ENCODE measurements around the gene ZNF224. TPM values are rescaled to one million over a fixed set of nuclear protein-coding genes. Genes with fewer than 3 reads are reported as not detected.
A peak's percentile ranks its signal among the peaks of the same experiment; 100 is the strongest.

Gene ZNF224
- total RNA-seq = 10 to 100 TPM; 82.4 to 86.3 TPM
- 1 to 10 TPM; 6.9 to 9.0 (median 8.2) TPM for polyA plus RNA-seq
- 28.2 to 110 (median 60.5) reads per million in 6 experiments for total RNA-seq

DNA sequence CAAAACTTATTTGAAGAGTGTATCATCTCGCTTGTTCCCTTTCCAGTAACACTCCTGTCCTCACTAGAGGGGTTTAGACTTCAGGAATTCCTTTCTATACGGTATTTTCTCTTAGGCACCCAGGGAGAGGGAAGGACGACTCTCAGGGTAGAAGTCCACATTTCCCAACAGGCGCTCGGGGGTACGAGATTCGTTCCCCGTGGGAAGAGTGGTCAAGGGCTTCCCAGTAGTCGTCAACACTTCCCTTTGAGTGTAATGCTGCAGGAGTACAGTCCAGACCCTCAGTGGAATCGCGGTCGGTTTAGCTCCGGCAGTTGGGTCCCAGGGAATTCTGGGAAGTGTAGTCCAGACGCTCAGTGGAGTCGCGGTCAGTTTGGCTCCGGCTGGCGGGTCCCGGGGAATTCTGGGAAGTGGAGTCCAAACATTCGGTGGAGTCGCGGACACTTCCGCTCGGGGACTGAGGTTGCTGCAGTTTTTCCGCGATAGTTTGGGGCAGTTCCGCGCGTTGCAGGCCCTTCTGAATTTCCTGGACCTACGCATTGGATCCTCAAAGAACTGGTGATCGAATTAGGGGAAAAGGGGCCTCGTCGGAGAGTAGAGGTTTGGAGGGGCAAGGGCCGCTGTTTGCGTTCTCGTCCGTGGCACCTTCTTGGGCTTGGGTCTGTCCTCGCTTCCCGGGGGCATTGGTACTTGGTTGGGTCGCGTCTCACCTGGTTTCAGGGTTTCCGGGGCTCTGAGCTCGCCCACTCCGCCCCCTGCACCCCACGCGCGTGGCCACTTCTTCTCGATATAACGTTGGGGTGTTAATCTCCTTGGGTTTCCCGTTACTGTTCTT is at the start of gene ZNF224:
ZNF224 (plus strand) TSS at position 431 of the 835 bp plus-strand sequence. CDS start 3,513 bp downstream, outside the sequence.
- H3K9me3 Mint-ChIP-seq = peaks cover 0 to 7% (median 0%) of the 10 kb centered on the region in 9 donors
- H3K36me3 Mint-ChIP-seq = peaks cover 14 to 29% (median 22%) of the 10 kb centered on the region in 3 donors
- no peaks in the 10 kb centered on the region for H3K27me3 Mint-ChIP-seq
- H3K27ac Mint-ChIP-seq = peak within 1 kb of the TSS; percentile 81 to 97 (median 90)
- ATAC-seq (peak; percentile 81 to 87), DNase-seq (peak; percentile 59 to 89 (median 76))
- POLR2A ChIA-PET = interaction anchor here (0.6 to 2.5 kb wide), 9 partner anchors 16 to 1791 kb away, joined by 3 to 11 read pairs (median 4); partner anchors contain the start of genes ZNF226, ZNF230 and ZNF284
- H3K4me3 Mint-ChIP-seq = peak within 1 kb of the TSS; percentile 84 to 99 (median 98)
- peaks cover 9 to 29% (median 26%) of the 10 kb centered on the region in 4 donors for H3K4me1 Mint-ChIP-seq

GRCh38 chr19:44050740-44051649 is 43.2 kb upstream of the ZNF224 start:
- Mint-ChIP-seq H3K9me3 (peaks cover 13 to 42% (median 26%) of the 10 kb centered on the region in 9 donors), H3K27me3 (peaks cover 1 to 14% (median 4%) of the 10 kb centered on the region in 5 donors), H3K4me1 (peaks cover 13 to 32% (median 22%) of the 10 kb centered on the region in 4 donors), H3K4me3 (peak overlapping the region; percentile 91 to 99 (median 96)), H3K27ac (peak overlapping the region; percentile 67 to 94 (median 86)), H3K36me3 (peaks cover 22 to 44% (median 35%) of the 10 kb centered on the region in 3 donors)
- POLR2A ChIA-PET = interaction anchor here (1.1 to 1.5 kb wide), 6 partner anchors 12 to 161 kb away, joined by 3 to 6 read pairs (median 4); partner anchors contain the start of genes ZNF222, ZNF226 and ZNF227
- DNase-seq (peak in 2 of 10 donors; percentile 13 to 15), ATAC-seq (peak; percentile 70 to 75)

GRCh38 chr19:44051650-44052402 is 42.3 kb upstream of the ZNF224 start, which contains the start of gene ZNF223:
Gene ZNF223, plus strand, starts transcription at chr19:44052036. Its CDS starts 3,141 bp downstream, at chr19:44055177.
- Mint-ChIP-seq H3K4me3 (peak within 1 kb of the TSS; percentile 91 to 99 (median 96)), H3K36me3 (peaks cover 28 to 42% (median 37%) of the 10 kb centered on the region in 3 donors), H3K27ac (peak within 1 kb of the TSS; percentile 67 to 94 (median 86)), H3K9me3 (peaks cover 11 to 43% (median 24%) of the 10 kb centered on the region in 9 donors), H3K27me3 (peaks cover 0 to 12% (median 3%) of the 10 kb centered on the region in 5 donors), H3K4me1 (peaks cover 13 to 32% (median 22%) of the 10 kb centered on the region in 4 donors)
- POLR2A ChIA-PET = interaction anchor here (1.1 to 1.5 kb wide), 5 partner anchors 21 to 160 kb away, joined by 3 to 6 read pairs (median 4); partner anchors contain the start of genes ZNF222, ZNF226 and ZNF227
- peak; percentile 34 to 70 (median 52) for DNase-seq
- peak; percentile 78 to 84 for ATAC-seq

DNA sequence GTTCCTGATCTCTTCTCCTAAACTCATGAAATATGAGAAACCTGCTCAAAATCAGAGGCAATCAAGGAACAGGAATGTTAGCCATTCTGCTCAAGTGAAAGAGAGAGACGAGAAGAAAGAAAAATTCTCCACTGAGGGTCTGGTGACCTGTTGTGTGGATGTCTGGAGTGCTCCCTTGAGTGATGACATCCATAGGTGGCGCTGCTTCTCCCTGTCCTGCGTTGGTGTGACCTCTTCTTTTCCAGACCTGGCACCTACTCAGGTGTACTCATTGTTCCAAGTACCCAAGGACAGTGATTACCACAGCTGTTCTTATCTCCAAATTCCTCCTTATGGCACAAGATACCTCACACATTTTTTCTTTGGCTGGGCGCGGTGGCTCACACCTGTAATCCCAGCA is 38.3 kb upstream of the ZNF224 start:
- Mint-ChIP-seq H3K4me3 (peak overlapping the region in 1 of 10 donors; percentile 29), H3K9me3 (peaks cover 9 to 73% (median 38%) of the 10 kb centered on the region in 9 donors), H3K36me3 (peaks cover 58 to 72% (median 58%) of the 10 kb centered on the region in 3 donors), H3K27ac (no peak overlapping the region), H3K4me1 (peaks cover 11 to 29% (median 18%) of the 10 kb centered on the region in 4 donors), H3K27me3 (no peaks in the 10 kb centered on the region)
- POLR2A ChIA-PET = no interaction called here
- DNase-seq = no peak
- ATAC-seq = no peak

DNA sequence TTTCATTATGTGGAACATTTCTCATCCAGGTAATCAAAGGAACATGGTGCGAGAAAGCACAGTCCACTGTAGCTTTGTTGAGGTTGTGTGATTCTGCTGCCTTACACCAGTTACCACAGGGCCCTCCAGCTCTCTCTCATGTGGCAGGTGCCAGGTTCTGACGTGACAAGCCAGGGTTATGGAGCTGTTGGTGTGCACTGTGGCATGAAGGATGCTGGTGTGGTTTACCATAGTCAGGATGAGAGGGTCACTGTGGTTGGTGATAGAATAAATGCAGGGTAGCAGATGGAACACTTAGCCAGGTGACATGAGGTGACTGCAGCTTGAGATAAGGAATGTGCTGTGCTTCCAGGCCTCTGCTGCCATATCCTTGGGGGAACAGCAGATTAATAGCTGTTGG is 34.9 kb upstream of the ZNF224 start:
- DNase-seq = no peak
- POLR2A ChIA-PET = no interaction called here
- Mint-ChIP-seq H3K27me3 (no peaks in the 10 kb centered on the region), H3K27ac (no peak overlapping the region), H3K4me1 (peaks cover 0 to 5% (median 0%) of the 10 kb centered on the region in 4 donors), H3K4me3 (no peak overlapping the region), H3K36me3 (peaks cover 73 to 91% (median 86%) of the 10 kb centered on the region in 3 donors), H3K9me3 (peaks cover 6 to 90% (median 50%) of the 10 kb centered on the region in 9 donors)
- ATAC-seq = no peak

DNA sequence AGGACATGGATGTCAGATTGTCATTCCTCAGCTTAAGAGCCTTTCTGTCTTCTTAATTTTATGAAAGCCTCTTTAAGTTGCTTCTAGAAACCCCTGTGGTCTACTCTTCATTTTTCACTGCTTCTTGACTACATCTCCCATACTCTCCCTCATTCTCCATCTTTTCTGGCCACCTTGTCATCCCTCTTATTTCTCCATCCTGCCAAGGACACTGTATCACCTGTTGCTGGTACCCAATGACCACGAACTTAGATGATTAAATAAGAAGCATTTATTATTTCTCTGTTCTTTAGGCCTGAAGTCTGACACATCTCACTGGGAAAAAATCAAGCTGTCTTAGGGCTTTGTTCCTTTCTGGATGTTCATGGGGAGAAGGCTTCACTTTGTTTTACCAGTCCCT is 33.1 kb upstream of the ZNF224 start:
- Mint-ChIP-seq H3K27ac (peak overlapping the region in 1 of 10 donors; percentile 51), H3K9me3 (peaks cover 3 to 91% (median 49%) of the 10 kb centered on the region in 9 donors), H3K4me3 (no peak overlapping the region), H3K4me1 (no peaks in the 10 kb centered on the region), H3K27me3 (no peaks in the 10 kb centered on the region), H3K36me3 (peaks cover 73 to 91% (median 81%) of the 10 kb centered on the region in 3 donors)
- ATAC-seq = no peak
- DNase-seq = no peak
- POLR2A ChIA-PET = no interaction called here

DNA sequence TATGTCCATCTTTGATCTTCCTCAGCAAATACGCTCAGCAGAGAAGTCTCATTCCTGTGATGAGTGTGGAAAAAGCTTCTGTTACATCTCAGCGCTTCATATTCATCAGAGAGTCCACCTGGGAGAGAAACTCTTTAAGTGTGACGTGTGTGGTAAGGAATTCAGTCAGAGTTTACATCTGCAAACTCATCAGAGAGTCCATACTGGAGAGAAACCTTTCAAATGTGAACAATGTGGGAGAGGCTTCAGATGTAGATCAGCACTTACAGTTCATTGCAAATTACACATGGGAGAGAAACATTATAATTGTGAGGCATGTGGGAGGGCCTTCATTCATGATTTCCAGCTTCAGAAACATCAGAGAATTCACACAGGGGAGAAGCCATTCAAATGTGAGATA is 27.9 kb upstream of the ZNF224 start:
- ATAC-seq (no peak), DNase-seq (no peak)
- POLR2A ChIA-PET = no interaction called here
- Mint-ChIP-seq H3K9me3 (peaks cover 23 to 91% (median 50%) of the 10 kb centered on the region in 9 donors), H3K4me3 (peak overlapping the region in 1 of 10 donors; percentile 10), H3K27me3 (no peaks in the 10 kb centered on the region), H3K36me3 (peaks cover 52 to 78% (median 69%) of the 10 kb centered on the region in 3 donors), H3K4me1 (peaks cover under 1 to 5% (median 4%) of the 10 kb centered on the region in 4 donors), H3K27ac (no peak overlapping the region)

DNA sequence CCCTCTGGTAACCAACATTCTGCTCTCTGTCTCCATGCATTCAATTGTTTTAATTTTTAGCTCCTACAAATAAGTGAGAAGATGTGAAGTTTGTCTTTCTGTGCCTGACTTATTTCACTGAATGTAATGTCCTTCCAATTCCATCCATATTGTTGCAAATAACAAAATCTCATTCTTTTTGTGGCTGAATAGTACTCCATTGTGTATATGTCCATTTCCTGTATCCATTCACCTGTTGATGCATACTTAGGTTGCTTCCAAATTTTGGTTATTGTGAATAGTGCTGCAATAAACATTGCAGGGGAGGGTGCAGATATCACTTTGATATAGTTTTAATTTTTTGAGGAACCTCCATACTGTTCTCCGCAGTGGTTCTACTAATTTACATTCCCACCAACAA is 24.7 kb upstream of the ZNF224 start:
- Mint-ChIP-seq H3K4me1 (peaks cover 12 to 28% (median 25%) of the 10 kb centered on the region in 4 donors), H3K36me3 (peaks cover 21 to 58% (median 38%) of the 10 kb centered on the region in 3 donors), H3K9me3 (peaks cover 23 to 69% (median 46%) of the 10 kb centered on the region in 9 donors), H3K4me3 (no peak overlapping the region), H3K27me3 (no peaks in the 10 kb centered on the region), H3K27ac (no peak overlapping the region)
- POLR2A ChIA-PET = no interaction called here
- no peak for DNase-seq
- ATAC-seq = no peak

GRCh38 chr19:44071824-44072542 is 22.2 kb upstream of the ZNF224 start, which contains the start of gene ZNF284:
Gene ZNF284, plus strand, starts transcription at chr19:44072159. Its CDS starts 4,231 bp downstream, at chr19:44076390.
- H3K27ac Mint-ChIP-seq = peak within 1 kb of the TSS; percentile 60 to 91 (median 82)
- POLR2A ChIA-PET = interaction anchor here (0.7 to 1.7 kb wide), 5 partner anchors 21 to 1670 kb away, joined by 4 to 11 read pairs (median 5); partner anchors contain the start of gene ZNF224
- peaks cover 11 to 48% (median 32%) of the 10 kb centered on the region in 9 donors for H3K9me3 Mint-ChIP-seq
- peak within 1 kb of the TSS; percentile 86 to 95 (median 92) for H3K4me3 Mint-ChIP-seq
- peaks cover 14 to 37% (median 26%) of the 10 kb centered on the region in 4 donors for H3K4me1 Mint-ChIP-seq
- peak; percentile 99 to 100 for ATAC-seq
- peak; percentile 58 to 93 (median 80) for DNase-seq
- H3K27me3 Mint-ChIP-seq = no peaks in the 10 kb centered on the region
- H3K36me3 Mint-ChIP-seq = peaks cover 15 to 43% (median 25%) of the 10 kb centered on the region in 3 donors

DNA sequence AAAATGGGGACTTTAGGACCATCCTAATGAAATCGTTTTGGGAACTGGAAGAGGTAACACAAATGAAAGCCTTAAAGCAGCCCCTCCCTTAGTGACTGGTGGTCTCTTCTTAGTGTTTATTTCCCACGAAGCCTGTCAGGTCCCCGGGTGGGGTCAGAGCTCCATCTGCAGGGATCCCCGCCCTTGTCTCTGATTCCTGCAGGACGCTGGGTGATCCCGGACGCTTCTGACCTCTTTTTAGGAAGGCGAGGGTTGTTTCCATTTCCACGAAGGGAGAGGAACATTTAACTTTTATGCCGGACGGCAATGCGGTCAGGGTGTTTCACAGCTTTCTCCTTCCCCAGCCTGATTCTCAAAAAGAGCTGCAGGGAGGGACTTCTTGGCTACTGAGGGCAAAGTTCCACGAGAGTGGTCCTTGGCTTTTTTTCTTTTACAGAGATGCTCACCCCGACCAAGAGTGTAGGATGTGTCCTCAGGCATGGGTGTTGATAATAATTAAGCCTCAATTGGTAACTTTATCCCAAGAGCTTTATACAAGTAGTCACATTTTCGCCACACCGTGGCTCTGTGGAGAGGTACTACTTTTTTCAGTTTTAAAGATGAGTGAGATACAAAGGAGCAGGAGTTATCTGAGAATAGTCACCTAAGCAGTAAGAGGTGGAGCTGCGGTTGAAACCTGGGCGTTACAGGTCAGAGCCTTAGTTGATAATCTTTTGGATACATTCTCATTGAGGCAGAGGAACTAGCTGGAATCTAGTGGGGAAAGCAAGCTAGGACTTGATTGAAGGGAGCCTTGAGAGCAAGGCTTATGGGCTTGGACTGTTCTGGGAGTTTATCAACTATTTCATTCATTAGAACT is 21.4 kb upstream of the ZNF224 start:
- POLR2A ChIA-PET = interaction anchor here (1.4 to 1.7 kb wide), 2 partner anchors 22 kb away, joined by 5 to 11 read pairs; partner anchors contain the start of gene ZNF224
- H3K9me3 Mint-ChIP-seq = peaks cover 10 to 41% (median 28%) of the 10 kb centered on the region in 9 donors
- H3K27ac Mint-ChIP-seq = peak overlapping the region in 9 of 10 donors; percentile 19 to 91 (median 82)
- peak overlapping the region; percentile 86 to 95 (median 92) for H3K4me3 Mint-ChIP-seq
- H3K4me1 Mint-ChIP-seq = peaks cover 14 to 37% (median 26%) of the 10 kb centered on the region in 4 donors
- DNase-seq (no peak), ATAC-seq (no peak)
- no peaks in the 10 kb centered on the region for H3K27me3 Mint-ChIP-seq
- H3K36me3 Mint-ChIP-seq = peaks cover 19 to 39% (median 23%) of the 10 kb centered on the region in 3 donors
